ENCODE data around the gene AP5S1. TPM values are rescaled to one million over a fixed set of nuclear protein-coding genes. Genes with fewer than 3 reads are reported as not detected.

Gene AP5S1, protein sequence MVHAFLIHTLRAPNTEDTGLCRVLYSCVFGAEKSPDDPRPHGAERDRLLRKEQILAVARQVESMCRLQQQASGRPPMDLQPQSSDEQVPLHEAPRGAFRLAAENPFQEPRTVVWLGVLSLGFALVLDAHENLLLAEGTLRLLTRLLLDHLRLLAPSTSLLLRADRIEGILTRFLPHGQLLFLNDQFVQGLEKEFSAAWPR
- polyA plus RNA-seq, result 4.3 to 9.0 TPM (median 5.2 TPM) in 3 replicates
- polyA plus RNA-seq (2011; ENCODE audit: low read depth), result 0.51 TPM
- 4.2 and 7.7 TPM in 2 replicates for polyA plus RNA-seq (2011; cell fraction: cytosol; rRNA removed)
- polyA plus RNA-seq (2011; cell fraction: nucleus; rRNA removed), result 4.5 and 6.2 TPM in 2 replicates
- polyA plus RNA-seq (2012; ENCODE audit: low replicate concordance), result 3.2 and 9.7 TPM in 2 replicates
- 5.6 to 13.5 TPM (median 6.1 TPM) in 3 replicates for polyA minus RNA-seq
- polyA minus RNA-seq (2011; cell fraction: cytosol; rRNA and poly(A)+ RNA removed), result 9.8 TPM
- 5.9 and 7.0 TPM in 2 replicates for polyA minus RNA-seq (2011; cell fraction: nucleus; rRNA and poly(A)+ RNA removed)

DNA sequence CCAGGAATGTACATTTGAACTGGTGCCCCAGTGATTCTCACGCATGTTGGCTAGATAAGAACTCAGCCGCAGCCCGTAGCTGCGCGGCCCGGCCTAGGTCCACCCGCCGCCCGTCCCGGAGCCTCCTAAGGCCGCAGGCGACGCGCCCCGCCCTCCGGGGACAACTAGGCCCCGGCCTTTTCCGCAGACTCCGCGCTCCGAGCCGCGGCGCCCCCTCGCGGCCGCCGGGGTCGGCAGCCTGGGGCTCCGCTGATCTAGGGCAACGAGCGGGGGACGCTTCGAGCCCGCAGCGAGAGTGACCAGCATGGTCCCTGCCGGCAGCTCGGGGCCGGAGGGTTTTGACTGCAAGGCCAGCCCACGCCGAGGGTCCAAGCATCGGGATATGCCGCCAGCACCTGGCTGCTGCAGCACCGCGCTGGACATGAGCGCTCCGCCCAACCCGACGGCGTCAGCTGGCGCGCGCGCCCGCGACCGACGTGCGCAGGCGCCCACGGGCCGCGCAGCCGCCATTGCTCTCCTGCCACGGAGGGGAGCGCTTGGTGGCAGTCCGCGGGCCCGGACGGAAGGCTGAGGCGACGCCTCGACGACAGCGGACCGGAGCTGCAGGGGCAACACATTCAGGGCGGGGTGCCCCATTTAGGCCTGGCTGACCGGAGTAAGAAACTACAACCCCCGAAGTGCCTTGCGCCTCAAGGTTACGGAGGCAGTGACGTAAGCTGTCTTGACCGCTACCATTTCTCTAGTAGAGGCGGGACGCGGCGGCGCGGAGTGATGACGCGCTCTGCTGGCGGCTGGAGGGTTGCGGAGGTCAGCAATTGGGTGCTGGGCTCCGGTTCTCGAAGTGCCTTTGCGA is at the start of gene AP5S1:
AP5S1 (plus strand) TSS at position 500 of the 853 bp plus-strand sequence. CDS start 1,571 bp downstream, outside the sequence.
- TF ChIP-seq, protein P1, sequence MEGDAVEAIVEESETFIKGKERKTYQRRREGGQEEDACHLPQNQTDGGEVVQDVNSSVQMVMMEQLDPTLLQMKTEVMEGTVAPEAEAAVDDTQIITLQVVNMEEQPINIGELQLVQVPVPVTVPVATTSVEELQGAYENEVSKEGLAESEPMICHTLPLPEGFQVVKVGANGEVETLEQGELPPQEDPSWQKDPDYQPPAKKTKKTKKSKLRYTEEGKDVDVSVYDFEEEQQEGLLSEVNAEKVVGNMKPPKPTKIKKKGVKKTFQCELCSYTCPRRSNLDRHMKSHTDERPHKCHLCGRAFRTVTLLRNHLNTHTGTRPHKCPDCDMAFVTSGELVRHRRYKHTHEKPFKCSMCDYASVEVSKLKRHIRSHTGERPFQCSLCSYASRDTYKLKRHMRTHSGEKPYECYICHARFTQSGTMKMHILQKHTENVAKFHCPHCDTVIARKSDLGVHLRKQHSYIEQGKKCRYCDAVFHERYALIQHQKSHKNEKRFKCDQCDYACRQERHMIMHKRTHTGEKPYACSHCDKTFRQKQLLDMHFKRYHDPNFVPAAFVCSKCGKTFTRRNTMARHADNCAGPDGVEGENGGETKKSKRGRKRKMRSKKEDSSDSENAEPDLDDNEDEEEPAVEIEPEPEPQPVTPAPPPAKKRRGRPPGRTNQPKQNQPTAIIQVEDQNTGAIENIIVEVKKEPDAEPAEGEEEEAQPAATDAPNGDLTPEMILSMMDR (optimal IDR thresholded peaks at IDR 0.05 in 1 of 3, IDR thresholded peaks at IDR 0.05 in 1 of 3, conservative IDR thresholded peaks at IDR 0.05 in 1 of 3; ENCODE audit: extremely low read depth in 1 of 3, insufficient read depth in 2 of 3, low read length in 3 of 3), result peak; percentile 78 to 85 (median 80)
- no peak for TF ChIP-seq EZH2 (IDR thresholded peaks at IDR 0.05; ENCODE audit: low read length)
- dilution Hi-C loops (cut with MboI; ENCODE audit: extremely low pct_ligation_motif_present, low sequenced_read_pairs), result no loop called here
- peak within 1 kb of the TSS; percentile 93 for H3K9ac ChIP-seq (ENCODE audit: control insufficient read depth, extremely low read depth, insufficient read depth, low read length)
- H3K4me2 ChIP-seq (ENCODE audit: control insufficient read depth, extremely low read depth, insufficient read depth, low read depth, low read length), result peak within 1 kb of the TSS; percentile 95
- no peaks in the 10 kb centered on the region for H3K9me3 ChIP-seq (ENCODE audit: control insufficient read depth, low read depth, low read length)
- peaks cover 12 to 15% of the 10 kb centered on the region in 2 experiments for H3K36me3 ChIP-seq (ENCODE audit: control insufficient read depth in 2 of 2, extremely low read depth in 1 of 2, insufficient read depth in 2 of 2, low read length in 2 of 2)
- H3K4me3 ChIP-seq (ENCODE audit: control insufficient read depth in 2 of 3, extremely low read depth in 1 of 3, insufficient read depth in 2 of 3, low read depth in 1 of 3, low read length in 3 of 3), result peak within 1 kb of the TSS; percentile 61 to 82 (median 82)
- peak within 1 kb of the TSS; percentile 96 for H3K27ac ChIP-seq (ENCODE audit: control insufficient read depth, insufficient read depth, low read length)
- no peaks in the 10 kb centered on the region for H3K27me3 ChIP-seq (ENCODE audit: control insufficient read depth, extremely low read depth, insufficient read depth, low read length)
- peak; percentile 44 for FAIRE-seq
- H3K79me2 ChIP-seq (ENCODE audit: control insufficient read depth, insufficient read depth, low read length), result peaks cover 8% of the 10 kb centered on the region
- H3K4me1 ChIP-seq (ENCODE audit: control insufficient read depth, extremely low read depth, insufficient read depth, low read length), result peaks cover 27% of the 10 kb centered on the region
- H3K9me1 ChIP-seq (ENCODE audit: control insufficient read depth, extremely low read depth, insufficient read depth, low read length), result no peaks in the 10 kb centered on the region
- no peaks in the 10 kb centered on the region for H4K20me1 ChIP-seq (ENCODE audit: control insufficient read depth, extremely low read depth, insufficient read depth, low read length)
- H2AFZ ChIP-seq (ENCODE audit: control insufficient read depth, low read length), result peak within 1 kb of the TSS; percentile 98
- DNase-seq (ENCODE audit: low read depth, low spot score), result no peak

DNA sequence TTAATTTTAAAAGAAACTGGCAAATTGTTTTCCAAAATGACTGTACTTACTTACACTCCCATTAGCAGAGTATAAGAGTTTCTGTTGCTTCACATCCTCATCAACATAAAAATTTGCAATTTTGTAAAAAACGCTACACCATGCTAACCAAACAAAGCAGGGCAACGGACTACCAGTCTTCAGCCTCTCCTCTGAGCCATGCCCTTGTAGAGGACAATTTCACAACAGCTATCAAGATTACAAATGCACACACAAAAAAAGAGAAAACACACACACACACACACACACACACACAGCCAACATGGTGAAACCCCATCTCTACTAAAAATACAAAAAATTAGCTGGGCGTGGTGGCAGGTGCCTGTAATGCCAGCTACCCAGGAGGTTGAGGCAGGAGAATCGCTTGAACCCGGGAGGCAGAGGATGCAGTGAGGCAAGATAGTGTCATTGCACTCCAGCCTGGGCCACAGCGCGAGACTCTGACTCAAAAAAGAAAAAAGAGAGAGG is 48.7 kb upstream of the AP5S1 start:
- FAIRE-seq, result no peak
- TF ChIP-seq EZH2 (IDR thresholded peaks at IDR 0.05; ENCODE audit: low read length), result no peak
- TF ChIP-seq, protein P1 (optimal IDR thresholded peaks at IDR 0.05 in 1 of 3, IDR thresholded peaks at IDR 0.05 in 1 of 3, conservative IDR thresholded peaks at IDR 0.05 in 1 of 3; ENCODE audit: extremely low read depth in 1 of 3, insufficient read depth in 2 of 3, low read length in 3 of 3), result no peak
- no peaks in the 10 kb centered on the region for H3K36me3 ChIP-seq (ENCODE audit: control insufficient read depth in 2 of 2, extremely low read depth in 1 of 2, insufficient read depth in 2 of 2, low read length in 2 of 2)

More for the DNA sequence above, 48.7 kb upstream of the AP5S1 start:
- no peak for DNase-seq (ENCODE audit: low read depth, low spot score)
- Histone ChIP-seq H3K27ac (ENCODE audit: control insufficient read depth, insufficient read depth, low read length) (no peak overlapping the region), H3K9me1 (ENCODE audit: control insufficient read depth, extremely low read depth, insufficient read depth, low read length) (no peaks in the 10 kb centered on the region), H3K4me2 (ENCODE audit: control insufficient read depth, extremely low read depth, insufficient read depth, low read depth, low read length) (no peak overlapping the region), H3K9me3 (ENCODE audit: control insufficient read depth, low read depth, low read length) (no peaks in the 10 kb centered on the region), H3K79me2 (ENCODE audit: control insufficient read depth, insufficient read depth, low read length) (peaks cover 5% of the 10 kb centered on the region), H2AFZ (ENCODE audit: control insufficient read depth, low read length) (no peak overlapping the region), H3K4me3 (ENCODE audit: control insufficient read depth in 2 of 3, extremely low read depth in 1 of 3, insufficient read depth in 2 of 3, low read depth in 1 of 3, low read length in 3 of 3) (no peak overlapping the region), H3K9ac (ENCODE audit: control insufficient read depth, extremely low read depth, insufficient read depth, low read length) (no peak overlapping the region), H3K4me1 (ENCODE audit: control insufficient read depth, extremely low read depth, insufficient read depth, low read length) (peaks cover 18% of the 10 kb centered on the region), H4K20me1 (ENCODE audit: control insufficient read depth, extremely low read depth, insufficient read depth, low read length) (no peaks in the 10 kb centered on the region), H3K27me3 (ENCODE audit: control insufficient read depth, extremely low read depth, insufficient read depth, low read length) (no peaks in the 10 kb centered on the region)
- dilution Hi-C loops (cut with MboI; ENCODE audit: extremely low pct_ligation_motif_present, low sequenced_read_pairs), result no loop called here
